Vagina (tissue), 2 donors: ENCODE data around the gene CEP128. TPM values are rescaled to one million over a fixed set of nuclear protein-coding genes. Genes with fewer than 3 reads are reported as not detected.
A peak's percentile ranks its signal among the peaks of the same experiment; 100 is the strongest.

Experiments
- DNase-seq, 2 donors: peaks; one replicate each; pipeline ENCODE4 v3.0.0-alpha.2; 2017; ENCODE audit errors: extremely low spot score in 2 of 2
- H3K27ac ChIP-seq: fragments of 200-600 bp; sonication (generic); one replicate; pipeline ENCODE4 v1.5.1; 2019
- H3K27me3 ChIP-seq: fragments of 200-600 bp; sonication (generic); one replicate; pipeline ENCODE4 v1.5.1; 2019
- H3K36me3 ChIP-seq, 2 donors: fragments of 200-600 bp; sonication (generic); one replicate each; pipeline ENCODE4 v1.5.1; 2017 to 2019
- H3K4me1 ChIP-seq: fragments of 200-600 bp; sonication (generic); one replicate; pipeline ENCODE4 v1.5.1; 2019
- H3K4me3 ChIP-seq, 2 donors: fragments of 200-600 bp; sonication (generic); 1 replicate in 1 of 2; 2 replicates in 1 of 2; pipeline ENCODE4 v1.5.1; 2016 to 2019
- H3K9me3 ChIP-seq: fragments of 200-600 bp; sonication (generic); one replicate; pipeline ENCODE4 v1.5.1; 2019
- POLR2A ChIP-seq, 2 donors: fragments of 450-650 bp; IDR thresholded peaks; one replicate each; pipeline ENCODE4 v1.6.1; 2017; ENCODE audit warnings: antibody characterized with exemption in 2 of 2, mild to moderate bottlenecking in 2 of 2, moderate library complexity in 2 of 2
- POLR2AphosphoS5 ChIP-seq, 2 donors: sonication (generic); formaldehyde crosslinking; IDR thresholded peaks; one replicate each; pipeline ENCODE4 v1.9.0; 2017; ENCODE audit warnings: antibody characterized with exemption in 2 of 2, mild to moderate bottlenecking in 2 of 2, low read depth in 1 of 2; ENCODE audit not compliant: insufficient read depth in 1 of 2
- intact Hi-C: fragments of 100-400 bp; cut with DNase I; formaldehyde crosslinking; loops from one replicate; pipeline ENCODE4 v1.15.1; 2023
- total RNA-seq: library from RNA; depleted of rRNA; stranded (reverse); fragments of >200 nt; gene quantifications from one replicate; pipeline ENCODE4 v1.2.3, GENCODE V29; 2016
- TF ChIP-seq, protein P1 (sequence below), 3 experiments: fragments of 450-650 bp in 2 of 3; fragments of 200-600 bp in 1 of 3; sonication (generic) in 1 of 3; IDR thresholded peaks; one replicate each; pipeline ENCODE4 v1.5.1; 2017 to 2019; ENCODE audit warnings: antibody characterized with exemption in 3 of 3, mild to moderate bottlenecking in 2 of 3, moderate library complexity in 2 of 3

The CEP128 gene
- total RNA-seq, 1 donor from 2014 or later, result 6.6 TPM

GRCh38 chr14:80535171-80535570 is 406.4 kb downstream of the CEP128 start:
- no peak for DNase-seq
- H3K27me3 ChIP-seq, result no peaks in the 10 kb centered on the region
- H3K36me3 ChIP-seq, result no peaks in the 10 kb centered on the region
- no peak overlapping the region for H3K4me3 ChIP-seq
- TF ChIP-seq POLR2A (IDR thresholded peaks at IDR 0.05) (no peak), POLR2AphosphoS5 (IDR thresholded peaks at IDR 0.05; ENCODE audit: insufficient read depth in 1 of 2, low read depth in 1 of 2) (no peak)
- TF ChIP-seq, protein P1, sequence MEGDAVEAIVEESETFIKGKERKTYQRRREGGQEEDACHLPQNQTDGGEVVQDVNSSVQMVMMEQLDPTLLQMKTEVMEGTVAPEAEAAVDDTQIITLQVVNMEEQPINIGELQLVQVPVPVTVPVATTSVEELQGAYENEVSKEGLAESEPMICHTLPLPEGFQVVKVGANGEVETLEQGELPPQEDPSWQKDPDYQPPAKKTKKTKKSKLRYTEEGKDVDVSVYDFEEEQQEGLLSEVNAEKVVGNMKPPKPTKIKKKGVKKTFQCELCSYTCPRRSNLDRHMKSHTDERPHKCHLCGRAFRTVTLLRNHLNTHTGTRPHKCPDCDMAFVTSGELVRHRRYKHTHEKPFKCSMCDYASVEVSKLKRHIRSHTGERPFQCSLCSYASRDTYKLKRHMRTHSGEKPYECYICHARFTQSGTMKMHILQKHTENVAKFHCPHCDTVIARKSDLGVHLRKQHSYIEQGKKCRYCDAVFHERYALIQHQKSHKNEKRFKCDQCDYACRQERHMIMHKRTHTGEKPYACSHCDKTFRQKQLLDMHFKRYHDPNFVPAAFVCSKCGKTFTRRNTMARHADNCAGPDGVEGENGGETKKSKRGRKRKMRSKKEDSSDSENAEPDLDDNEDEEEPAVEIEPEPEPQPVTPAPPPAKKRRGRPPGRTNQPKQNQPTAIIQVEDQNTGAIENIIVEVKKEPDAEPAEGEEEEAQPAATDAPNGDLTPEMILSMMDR (IDR thresholded peaks at IDR 0.05), result no peak
- no peaks in the 10 kb centered on the region for H3K9me3 ChIP-seq
- intact Hi-C loops, result no loop called here
- no peak overlapping the region for H3K27ac ChIP-seq
- no peaks in the 10 kb centered on the region for H3K4me1 ChIP-seq

- no peaks in the 10 kb centered on the region for H3K9me3 ChIP-seq
- intact Hi-C loops, result no loop called here
- TF ChIP-seq, protein P1 (IDR thresholded peaks at IDR 0.05), result no peak
- TF ChIP-seq POLR2AphosphoS5 (IDR thresholded peaks at IDR 0.05; ENCODE audit: insufficient read depth in 1 of 2, low read depth in 1 of 2), result no peak
- TF ChIP-seq POLR2A (IDR thresholded peaks at IDR 0.05), result no peak
- no peaks in the 10 kb centered on the region for H3K36me3 ChIP-seq
- peaks cover 9% of the 10 kb centered on the region for H3K4me1 ChIP-seq
- no peaks in the 10 kb centered on the region for H3K27me3 ChIP-seq
- H3K4me3 ChIP-seq, result no peak overlapping the region
- DNase-seq, result no peak
- peak overlapping the region; percentile 50 for H3K27ac ChIP-seq
Observed at GRCh38 chr14:80523518-80524117, 417.9 kb downstream of the CEP128 start.

GRCh38 chr14:80522936-80523335 is 418.6 kb downstream of the CEP128 start:
- Histone ChIP-seq H3K27ac (peak overlapping the region; percentile 50), H3K4me3 (no peak overlapping the region), H3K36me3 (no peaks in the 10 kb centered on the region), H3K27me3 (no peaks in the 10 kb centered on the region), H3K9me3 (no peaks in the 10 kb centered on the region), H3K4me1 (peaks cover 9% of the 10 kb centered on the region)
- DNase-seq, result no peak
- intact Hi-C loops, result no loop called here
- TF ChIP-seq, protein P1 (IDR thresholded peaks at IDR 0.05), result no peak
- TF ChIP-seq POLR2A (IDR thresholded peaks at IDR 0.05) (no peak), POLR2AphosphoS5 (IDR thresholded peaks at IDR 0.05; ENCODE audit: insufficient read depth in 1 of 2, low read depth in 1 of 2) (no peak)

DNA sequence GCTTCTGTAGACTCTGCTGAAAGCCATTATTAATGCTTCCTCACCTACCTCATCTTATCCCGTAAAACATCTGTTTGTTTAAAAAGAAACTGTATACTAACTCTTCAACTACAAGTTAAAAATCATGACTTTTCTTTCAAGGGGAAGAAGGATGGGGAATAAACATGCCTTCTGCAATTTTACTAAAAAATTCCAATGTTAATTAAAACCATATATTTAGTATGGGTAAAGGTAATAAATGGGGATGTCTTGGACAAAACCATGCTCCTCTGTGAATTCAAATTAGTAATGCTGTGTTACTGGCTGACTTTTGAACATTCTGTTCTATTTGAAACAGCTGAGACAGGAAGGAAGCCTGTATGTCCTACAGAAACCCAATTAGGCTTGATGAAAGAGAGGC is 419.1 kb downstream of the CEP128 start:
- Histone ChIP-seq H3K27ac (peak overlapping the region; percentile 50), H3K4me3 (no peak overlapping the region)
- intact Hi-C loops, result no loop called here

DNA sequence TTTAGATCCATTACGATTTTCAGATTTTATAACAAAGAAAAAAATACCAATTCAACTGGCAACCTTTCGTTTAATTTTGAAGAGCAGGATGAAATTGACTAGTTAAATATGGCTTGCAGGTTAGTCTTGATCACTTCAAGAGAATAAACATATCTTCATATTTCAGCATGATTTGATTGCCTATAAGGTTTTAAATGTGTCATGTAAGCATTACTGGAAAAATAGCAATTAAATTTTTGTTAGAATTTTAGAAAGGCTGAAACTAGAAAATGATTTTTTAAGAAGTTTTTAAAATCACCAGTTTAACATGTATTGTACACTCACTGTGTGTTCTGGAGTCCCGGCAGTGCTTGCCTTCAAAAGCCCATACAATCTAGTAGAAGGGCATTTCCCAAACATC is 420.1 kb downstream of the CEP128 start:
- intact Hi-C loops, result no loop called here
- TF ChIP-seq POLR2A (IDR thresholded peaks at IDR 0.05), result no peak
- no peak for TF ChIP-seq POLR2AphosphoS5 (IDR thresholded peaks at IDR 0.05; ENCODE audit: insufficient read depth in 1 of 2, low read depth in 1 of 2)
- TF ChIP-seq, protein P1 (IDR thresholded peaks at IDR 0.05), result no peak
- DNase-seq, result no peak

More for the DNA sequence above, 419.1 kb downstream of the CEP128 start:
- no peaks in the 10 kb centered on the region for H3K27me3 ChIP-seq
- TF ChIP-seq, protein P1 (IDR thresholded peaks at IDR 0.05), result no peak
- no peak for TF ChIP-seq POLR2A (IDR thresholded peaks at IDR 0.05)
- no peaks in the 10 kb centered on the region for H3K9me3 ChIP-seq
- DNase-seq, result no peak
- peaks cover 9% of the 10 kb centered on the region for H3K4me1 ChIP-seq
- no peaks in the 10 kb centered on the region for H3K36me3 ChIP-seq

More for the DNA sequence above, 420.1 kb downstream of the CEP128 start:
- Histone ChIP-seq H3K9me3 (no peaks in the 10 kb centered on the region), H3K27ac (no peak overlapping the region), H3K4me1 (peaks cover 9% of the 10 kb centered on the region), H3K36me3 (no peaks in the 10 kb centered on the region), H3K27me3 (no peaks in the 10 kb centered on the region), H3K4me3 (no peak overlapping the region)
